Osteocyte (in vitro differentiated cells): ENCODE measurements around the gene CELSR2. TPM values are rescaled to one million over a fixed set of nuclear protein-coding genes. Genes with fewer than 3 reads are reported as not detected.

Experiments
- DNase-seq: peaks from one replicate; pipeline ENCODE4 v3.0.0; 2021; ENCODE audit warnings: mixed read lengths; ENCODE audit not compliant: unreplicated experiment; ENCODE audit errors: extremely low spot score
- H3K27ac Mint-ChIP-seq: one replicate; pipeline ENCODE4 v1.8.0; 2021; ENCODE audit warnings: mild to moderate bottlenecking, mixed read lengths; ENCODE audit not compliant: unreplicated experiment
- H3K27me3 Mint-ChIP-seq: one replicate; pipeline ENCODE4 v1.8.0; 2021; ENCODE audit warnings: mixed read lengths; ENCODE audit not compliant: unreplicated experiment
- H3K36me3 Mint-ChIP-seq: one replicate; pipeline ENCODE4 v1.8.0; 2021; ENCODE audit warnings: mixed read lengths; ENCODE audit not compliant: unreplicated experiment
- H3K4me1 Mint-ChIP-seq: one replicate; pipeline ENCODE4 v1.8.0; 2021; ENCODE audit warnings: mixed read lengths; ENCODE audit not compliant: unreplicated experiment
- H3K4me3 Mint-ChIP-seq: one replicate; pipeline ENCODE4 v1.8.0; 2021; ENCODE audit warnings: mild to moderate bottlenecking, moderate library complexity, mixed read lengths; ENCODE audit not compliant: unreplicated experiment
- H3K9me3 Mint-ChIP-seq: one replicate; pipeline ENCODE4 v1.8.0; 2021; ENCODE audit warnings: mixed read lengths; ENCODE audit not compliant: unreplicated experiment
- total RNA-seq: library from RNA; stranded (reverse); gene quantifications from 2 replicates; pipeline ENCODE4 v1.2.1, GENCODE V29; 2021
- TF ChIP-seq, protein P1 (sequence below): fragments of 200-600 bp; sonication (generic); IDR thresholded peaks from 2 replicates; pipeline ENCODE4 v1.5.0; 2021; ENCODE audit warnings: antibody characterized with exemption, mild to moderate bottlenecking, moderate library complexity

The CELSR2 gene
- total RNA-seq, 1 donor from 2014 or later: 10.3 TPM

DNA sequence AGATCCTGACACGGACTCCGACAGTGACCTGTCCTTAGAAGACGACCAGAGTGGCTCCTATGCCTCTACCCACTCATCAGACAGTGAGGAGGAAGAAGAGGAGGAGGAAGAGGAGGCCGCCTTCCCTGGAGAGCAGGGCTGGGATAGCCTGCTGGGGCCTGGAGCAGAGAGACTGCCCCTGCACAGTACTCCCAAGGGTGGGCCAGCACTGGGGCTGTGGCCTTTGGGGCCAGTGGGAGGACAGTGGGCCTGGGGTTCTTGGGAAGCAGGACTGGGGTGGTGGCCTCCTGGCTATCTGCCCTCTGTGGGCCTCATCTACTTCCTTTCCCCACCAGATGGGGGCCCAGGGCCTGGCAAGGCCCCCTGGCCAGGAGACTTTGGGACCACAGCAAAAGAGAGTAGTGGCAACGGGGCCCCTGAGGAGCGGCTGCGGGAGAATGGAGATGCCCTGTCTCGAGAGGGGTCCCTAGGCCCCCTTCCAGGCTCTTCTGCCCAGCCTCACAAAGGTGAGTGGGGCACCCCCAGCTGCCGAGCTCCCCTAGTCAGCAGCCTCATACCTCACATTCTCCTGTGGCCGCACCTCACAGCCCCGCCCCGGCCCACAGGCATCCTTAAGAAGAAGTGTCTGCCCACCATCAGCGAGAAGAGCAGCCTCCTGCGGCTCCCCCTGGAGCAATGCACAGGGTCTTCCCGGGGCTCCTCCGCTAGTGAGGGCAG, 23.6 kb downstream of the CELSR2 start:
- TF ChIP-seq, protein P1, sequence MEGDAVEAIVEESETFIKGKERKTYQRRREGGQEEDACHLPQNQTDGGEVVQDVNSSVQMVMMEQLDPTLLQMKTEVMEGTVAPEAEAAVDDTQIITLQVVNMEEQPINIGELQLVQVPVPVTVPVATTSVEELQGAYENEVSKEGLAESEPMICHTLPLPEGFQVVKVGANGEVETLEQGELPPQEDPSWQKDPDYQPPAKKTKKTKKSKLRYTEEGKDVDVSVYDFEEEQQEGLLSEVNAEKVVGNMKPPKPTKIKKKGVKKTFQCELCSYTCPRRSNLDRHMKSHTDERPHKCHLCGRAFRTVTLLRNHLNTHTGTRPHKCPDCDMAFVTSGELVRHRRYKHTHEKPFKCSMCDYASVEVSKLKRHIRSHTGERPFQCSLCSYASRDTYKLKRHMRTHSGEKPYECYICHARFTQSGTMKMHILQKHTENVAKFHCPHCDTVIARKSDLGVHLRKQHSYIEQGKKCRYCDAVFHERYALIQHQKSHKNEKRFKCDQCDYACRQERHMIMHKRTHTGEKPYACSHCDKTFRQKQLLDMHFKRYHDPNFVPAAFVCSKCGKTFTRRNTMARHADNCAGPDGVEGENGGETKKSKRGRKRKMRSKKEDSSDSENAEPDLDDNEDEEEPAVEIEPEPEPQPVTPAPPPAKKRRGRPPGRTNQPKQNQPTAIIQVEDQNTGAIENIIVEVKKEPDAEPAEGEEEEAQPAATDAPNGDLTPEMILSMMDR: no peak
- no peaks in the 10 kb centered on the region for H3K27me3 Mint-ChIP-seq
- H3K36me3 Mint-ChIP-seq: peaks cover 3% of the 10 kb centered on the region
- H3K9me3 Mint-ChIP-seq: no peaks in the 10 kb centered on the region
- no peak overlapping the region for H3K4me3 Mint-ChIP-seq
- H3K4me1 Mint-ChIP-seq: peaks cover 36% of the 10 kb centered on the region
- no peak for DNase-seq
- no peak overlapping the region for H3K27ac Mint-ChIP-seq

DNA sequence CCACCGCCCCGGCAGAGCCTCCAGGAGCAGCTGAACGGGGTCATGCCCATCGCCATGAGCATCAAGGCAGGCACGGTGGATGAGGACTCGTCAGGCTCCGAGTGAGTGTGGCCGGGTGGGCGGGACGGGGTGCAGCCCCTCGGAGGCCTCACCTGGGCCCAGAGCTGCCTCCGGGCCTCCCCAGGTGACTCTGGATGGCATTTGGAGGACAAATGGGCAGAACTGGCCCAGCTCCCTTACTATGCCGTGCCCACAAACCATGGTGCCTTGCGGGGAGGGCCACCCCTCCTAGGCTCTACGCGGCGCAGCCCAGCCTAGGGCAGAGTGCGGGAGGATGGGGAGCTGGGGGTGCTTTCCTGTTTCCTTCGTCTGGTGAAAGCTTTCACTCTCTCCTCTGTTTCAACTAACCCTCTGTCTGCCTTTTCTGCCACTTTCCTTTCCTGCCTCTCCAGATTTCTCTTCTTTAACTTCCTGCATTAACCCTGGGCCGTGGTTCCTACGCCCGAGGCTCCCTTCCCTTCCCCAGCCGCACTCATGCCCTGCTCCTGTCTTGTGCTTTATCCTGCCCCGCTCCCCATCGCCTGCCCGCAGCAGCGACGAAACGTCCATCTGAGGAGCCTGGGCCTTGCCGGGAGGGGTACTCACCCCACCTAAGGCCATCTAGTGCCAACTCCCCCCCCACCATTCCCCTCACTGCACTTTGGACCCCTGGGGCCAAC, 24.4 kb downstream of the CELSR2 start:
- Mint-ChIP-seq H3K36me3 (peaks cover 1% of the 10 kb centered on the region), H3K27me3 (no peaks in the 10 kb centered on the region), H3K9me3 (no peaks in the 10 kb centered on the region), H3K27ac (peak overlapping the region; percentile 87), H3K4me1 (peaks cover 36% of the 10 kb centered on the region), H3K4me3 (no peak overlapping the region)
- TF ChIP-seq, protein P1: no peak
- no peak for DNase-seq

DNA sequence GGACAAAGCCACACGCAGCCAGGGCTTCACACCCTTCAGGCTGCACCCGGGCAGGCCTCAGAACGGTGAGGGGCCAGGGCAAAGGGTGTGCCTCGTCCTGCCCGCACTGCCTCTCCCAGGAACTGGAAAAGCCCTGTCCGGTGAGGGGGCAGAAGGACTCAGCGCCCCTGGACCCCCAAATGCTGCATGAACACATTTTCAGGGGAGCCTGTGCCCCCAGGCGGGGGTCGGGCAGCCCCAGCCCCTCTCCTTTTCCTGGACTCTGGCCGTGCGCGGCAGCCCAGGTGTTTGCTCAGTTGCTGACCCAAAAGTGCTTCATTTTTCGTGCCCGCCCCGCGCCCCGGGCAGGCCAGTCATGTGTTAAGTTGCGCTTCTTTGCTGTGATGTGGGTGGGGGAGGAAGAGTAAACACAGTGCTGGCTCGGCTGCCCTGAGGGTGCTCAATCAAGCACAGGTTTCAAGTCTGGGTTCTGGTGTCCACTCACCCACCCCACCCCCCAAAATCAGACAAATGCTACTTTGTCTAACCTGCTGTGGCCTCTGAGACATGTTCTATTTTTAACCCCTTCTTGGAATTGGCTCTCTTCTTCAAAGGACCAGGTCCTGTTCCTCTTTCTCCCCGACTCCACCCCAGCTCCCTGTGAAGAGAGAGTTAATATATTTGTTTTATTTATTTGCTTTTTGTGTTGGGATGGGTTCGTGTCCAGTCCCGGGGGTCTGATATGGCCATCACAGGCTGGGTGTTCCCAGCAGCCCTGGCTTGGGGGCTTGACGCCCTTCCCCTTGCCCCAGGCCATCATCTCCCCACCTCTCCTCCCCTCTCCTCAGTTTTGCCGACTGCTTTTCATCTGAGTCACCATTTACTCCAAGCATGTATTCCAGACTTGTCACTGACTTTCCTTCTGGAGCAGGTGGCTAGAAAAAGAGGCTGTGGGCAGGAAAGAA, 25.5 kb downstream of the CELSR2 start:
- TF ChIP-seq, protein P1: no peak
- Mint-ChIP-seq H3K4me1 (peaks cover 36% of the 10 kb centered on the region), H3K4me3 (peak overlapping the region; percentile 52), H3K9me3 (no peaks in the 10 kb centered on the region), H3K27ac (peak overlapping the region; percentile 87), H3K27me3 (no peaks in the 10 kb centered on the region), H3K36me3 (peaks cover 1% of the 10 kb centered on the region)
- DNase-seq: peak; percentile 86

DNA sequence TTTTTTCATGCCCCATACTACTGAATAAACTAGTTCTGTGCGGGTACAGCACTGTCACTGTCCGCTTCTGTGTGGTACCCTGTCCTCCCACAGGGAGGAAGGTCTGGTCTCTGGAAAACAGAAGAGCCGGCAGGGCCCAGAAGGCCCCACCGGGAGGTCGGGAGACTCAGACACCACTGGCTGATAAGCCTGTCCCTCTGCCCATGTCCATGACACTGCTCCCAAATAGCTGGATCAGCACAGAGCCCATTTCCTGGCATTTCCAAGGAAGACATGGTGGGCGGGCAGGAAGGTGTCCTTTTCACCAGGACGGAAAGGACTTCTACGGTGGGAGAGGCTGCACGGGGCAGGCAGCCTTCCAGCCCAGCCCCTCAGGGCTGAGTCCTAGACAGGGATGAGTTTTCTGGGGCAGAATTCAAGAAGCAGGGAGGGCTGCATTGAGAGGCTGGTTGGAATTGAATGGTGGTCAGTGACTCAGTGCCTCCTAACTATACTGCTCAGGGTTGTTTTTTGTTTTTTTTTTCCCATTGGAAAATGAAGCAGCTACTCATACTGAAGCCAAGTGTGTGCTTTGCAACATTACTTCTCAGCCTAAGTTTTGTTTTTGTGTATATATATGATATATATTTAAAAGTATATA, 26.5 kb downstream of the CELSR2 start:
- Mint-ChIP-seq H3K27me3 (no peaks in the 10 kb centered on the region), H3K9me3 (no peaks in the 10 kb centered on the region), H3K36me3 (no peaks in the 10 kb centered on the region), H3K27ac (peak overlapping the region; percentile 87), H3K4me1 (peaks cover 36% of the 10 kb centered on the region), H3K4me3 (peak overlapping the region; percentile 52)
- TF ChIP-seq, protein P1: no peak
- no peak for DNase-seq
